Measurements from ENCODE around the gene ABCD1. TPM values are rescaled to one million over a fixed set of nuclear protein-coding genes. Genes with fewer than 3 reads are reported as not detected.
"Not testable (repeated sequence)": the region's sequence is repeated elsewhere in the genome, so short reads cannot be mapped to it uniquely, and the experiment has no call there.

Gene ABCD1
- polyA plus RNA-seq, 3 donors: 5.6 to 22.5 (median 5.8) TPM

- H4K20me1 ChIP-seq (ENCODE audit: insufficient read depth, low read length): peaks cover 51% of the 10 kb centered on the region
- Mint-ChIP-seq H3K4me3 (no peak overlapping the region), H3K36me3 (peaks cover 48 to 66% of the 10 kb centered on the region in 2 donors), H3K27me3 (ENCODE audit: low read depth in 3 of 3) (peaks cover 0 to 10% (median 0%) of the 10 kb centered on the region in 3 donors), H3K4me1 (peaks cover 7% of the 10 kb centered on the region), H3K27ac (peak overlapping the region in 2 of 7 donors; percentile 12 to 69), H3K9me3 (peaks cover 0 to 3% (median 0%) of the 10 kb centered on the region in 7 donors)
- no peak for TF ChIP-seq CTCF (IDR thresholded peaks at IDR 0.05)
- H3K79me2 ChIP-seq (ENCODE audit: insufficient read depth, low read length): no peaks in the 10 kb centered on the region
- peaks cover 54 to 57% of the 10 kb centered on the region in 2 donors for H3K36me3 ChIP-seq (replicated peaks in 1 of 2; ENCODE audit: control insufficient read depth in 1 of 2, insufficient read depth in 2 of 2, low read length in 2 of 2)
- WGBS (ENCODE audit: insufficient coverage): 100% methylated on average over 5 of the region's 18 CpGs
- peaks cover 4 to 6% of the 10 kb centered on the region in 2 donors for H3K4me1 ChIP-seq (ENCODE audit: control insufficient read depth in 1 of 2, insufficient read depth in 2 of 2, low read length in 2 of 2)
- no peaks in the 10 kb centered on the region for H3K27me3 ChIP-seq (ENCODE audit: control insufficient read depth in 2 of 2, insufficient read depth in 2 of 2, low read length in 2 of 2)
- intact Hi-C loops (cut with micrococcal nuclease): no loop called here
- no peak overlapping the region for H3K4me3 ChIP-seq (replicated peaks in 1 of 3; ENCODE audit: low read depth in 2 of 3, low read length in 3 of 3)
- no peak overlapping the region for H3K9ac ChIP-seq (ENCODE audit: insufficient read depth, low read length, poor library complexity, severe bottlenecking)
- H3K4me2 ChIP-seq (replicated peaks; ENCODE audit: extremely low read depth, low read length, poor library complexity, severe bottlenecking): no peak overlapping the region
- no peak for DNase-seq
- no peak overlapping the region for H2AFZ ChIP-seq (ENCODE audit: insufficient read depth, low read depth, low read length, poor library complexity, severe bottlenecking)
- no peak overlapping the region for H3K27ac ChIP-seq (ENCODE audit: low read depth in 1 of 2, low read length in 2 of 2)
- no peaks in the 10 kb centered on the region for H3K9me3 ChIP-seq (replicated peaks in 1 of 2; ENCODE audit: control insufficient read depth in 1 of 2, insufficient read depth in 1 of 2, low read length in 2 of 2)
Observed at GRCh38 chrX:153704021-153704526, 20.6 kb upstream of the ABCD1 start.

DNA sequence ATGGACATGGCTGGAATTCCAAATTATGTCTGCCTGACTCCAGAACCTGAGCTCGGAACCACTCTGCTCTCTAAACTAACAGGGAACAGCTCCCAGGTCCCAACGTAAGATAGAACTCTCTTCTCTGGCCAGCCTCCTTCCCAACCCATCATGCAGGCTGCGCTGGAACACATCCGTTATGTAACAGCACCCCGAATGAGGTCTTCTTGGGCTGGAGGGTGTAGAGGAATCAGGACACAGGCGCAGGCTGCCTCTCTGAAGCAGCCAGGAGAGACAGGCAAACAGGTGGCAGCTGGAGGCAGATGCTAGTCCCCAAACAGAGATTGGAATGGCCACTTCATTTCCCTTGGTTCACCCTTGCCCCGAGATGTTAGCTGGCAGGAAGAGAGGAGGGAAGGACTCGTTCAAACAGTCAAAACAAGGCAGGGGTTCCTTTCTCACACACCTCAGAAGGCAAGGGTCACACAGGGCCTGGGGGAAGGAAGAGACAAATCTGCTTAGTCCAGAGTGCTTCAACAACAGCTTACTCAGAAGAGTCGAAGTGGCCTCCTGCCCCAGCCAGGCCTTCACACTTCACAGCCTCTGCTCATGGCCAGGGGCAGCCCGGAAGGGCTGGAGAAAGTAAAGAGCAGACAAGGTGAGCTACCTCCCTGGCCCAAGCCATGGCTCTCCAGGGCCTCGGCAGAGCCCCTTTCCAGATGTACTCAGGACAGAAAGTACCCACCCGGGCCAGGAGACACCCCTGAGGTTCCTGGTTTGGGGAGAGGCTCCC, 19.8 kb upstream of the ABCD1 start:
- H3K9me3 Mint-ChIP-seq; H3K27me3 Mint-ChIP-seq (ENCODE audit: low read depth in 3 of 3); H3K4me3 ChIP-seq (replicated peaks in 1 of 3; ENCODE audit: low read depth in 2 of 3, low read length in 3 of 3); H3K9me3 ChIP-seq (replicated peaks in 1 of 2; ENCODE audit: control insufficient read depth in 1 of 2, insufficient read depth in 1 of 2, low read length in 2 of 2); intact Hi-C loops (cut with micrococcal nuclease); H2AFZ ChIP-seq (ENCODE audit: insufficient read depth, low read depth, low read length, poor library complexity, severe bottlenecking); H3K9ac ChIP-seq (ENCODE audit: insufficient read depth, low read length, poor library complexity, severe bottlenecking); H3K27me3 ChIP-seq (ENCODE audit: control insufficient read depth in 2 of 2, insufficient read depth in 2 of 2, low read length in 2 of 2); H3K4me3 Mint-ChIP-seq; H3K4me1 ChIP-seq (ENCODE audit: control insufficient read depth in 1 of 2, insufficient read depth in 2 of 2, low read length in 2 of 2); DNase-seq; H3K4me2 ChIP-seq (replicated peaks; ENCODE audit: extremely low read depth, low read length, poor library complexity, severe bottlenecking); H3K27ac ChIP-seq (ENCODE audit: low read depth in 1 of 2, low read length in 2 of 2); H3K4me1 Mint-ChIP-seq; H3K79me2 ChIP-seq (ENCODE audit: insufficient read depth, low read length): not testable (repeated sequence)
- WGBS (ENCODE audit: insufficient coverage): 100% methylated on average over 2 of the region's 12 CpGs
- Histone ChIP-seq H3K36me3 (replicated peaks in 1 of 2; ENCODE audit: control insufficient read depth in 1 of 2, insufficient read depth in 2 of 2, low read length in 2 of 2) (peaks cover 55% of the 10 kb centered on the region in 2 donors), H4K20me1 (ENCODE audit: insufficient read depth, low read length) (peaks cover 55% of the 10 kb centered on the region)
- Mint-ChIP-seq H3K27ac (peak overlapping the region in 1 of 7 donors; percentile 12), H3K36me3 (peaks cover 49 to 64% of the 10 kb centered on the region in 2 donors)

DNA sequence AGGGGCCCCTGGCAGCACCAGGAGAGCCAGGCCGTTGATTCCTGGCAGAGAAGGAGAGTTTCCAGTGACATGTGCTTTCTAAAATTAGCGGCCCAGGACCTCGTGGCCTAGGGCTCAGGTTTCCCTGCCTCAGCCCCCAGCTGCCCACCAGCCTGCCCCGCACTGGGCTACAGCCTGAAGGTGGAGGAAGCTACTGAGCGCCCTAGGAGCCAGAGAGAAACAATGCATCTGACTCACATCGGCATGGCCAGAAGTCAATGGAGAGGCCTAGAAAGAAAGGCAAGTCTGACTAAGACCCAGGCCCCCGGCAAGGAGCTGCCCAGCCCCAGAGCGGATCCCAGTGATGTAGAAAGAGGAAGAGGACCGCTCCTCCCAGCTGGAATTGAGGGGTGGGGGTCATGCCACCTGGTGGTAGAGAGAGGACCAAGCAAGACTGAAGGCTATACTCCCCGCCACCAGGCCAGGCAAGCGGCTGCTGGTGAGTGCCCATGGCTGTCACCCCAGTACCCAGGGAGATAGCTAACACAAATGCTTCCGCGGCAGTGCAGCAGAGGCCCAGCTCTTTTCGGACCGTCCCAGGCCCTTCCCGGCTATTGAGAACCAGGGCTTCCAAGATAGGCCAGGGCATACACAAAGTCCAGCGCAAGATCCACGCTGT, 19.1 kb upstream of the ABCD1 start:
- H2AFZ ChIP-seq (ENCODE audit: insufficient read depth, low read depth, low read length, poor library complexity, severe bottlenecking); H3K27me3 ChIP-seq (ENCODE audit: control insufficient read depth in 2 of 2, insufficient read depth in 2 of 2, low read length in 2 of 2); H3K79me2 ChIP-seq (ENCODE audit: insufficient read depth, low read length); H3K27ac ChIP-seq (ENCODE audit: low read depth in 1 of 2, low read length in 2 of 2); H3K4me1 Mint-ChIP-seq; H3K4me3 ChIP-seq (replicated peaks in 1 of 3; ENCODE audit: low read depth in 2 of 3, low read length in 3 of 3); H3K4me2 ChIP-seq (replicated peaks; ENCODE audit: extremely low read depth, low read length, poor library complexity, severe bottlenecking); H3K4me1 ChIP-seq (ENCODE audit: control insufficient read depth in 1 of 2, insufficient read depth in 2 of 2, low read length in 2 of 2); H3K27me3 Mint-ChIP-seq (ENCODE audit: low read depth in 3 of 3); DNase-seq; H3K27ac Mint-ChIP-seq; H3K9me3 Mint-ChIP-seq; H3K9ac ChIP-seq (ENCODE audit: insufficient read depth, low read length, poor library complexity, severe bottlenecking); H3K4me3 Mint-ChIP-seq; H3K9me3 ChIP-seq (replicated peaks in 1 of 2; ENCODE audit: control insufficient read depth in 1 of 2, insufficient read depth in 1 of 2, low read length in 2 of 2); intact Hi-C loops (cut with micrococcal nuclease): not testable (repeated sequence)
- 95% methylated on average over 12 of the region's 18 CpGs for WGBS (ENCODE audit: insufficient coverage)
- peaks cover 57% of the 10 kb centered on the region for H4K20me1 ChIP-seq (ENCODE audit: insufficient read depth, low read length)
- H3K36me3 ChIP-seq (replicated peaks in 1 of 2; ENCODE audit: control insufficient read depth in 1 of 2, insufficient read depth in 2 of 2, low read length in 2 of 2): peaks cover 55 to 58% of the 10 kb centered on the region in 2 donors
- H3K36me3 Mint-ChIP-seq: peaks cover 51 to 66% of the 10 kb centered on the region in 2 donors

Data from CD14-positive monocyte (primary cell).